ENCODE data around the gene NCAPD2.

Gene NCAPD2

GRCh38 chr12:6548556-6548955, 54.7 kb downstream of the NCAPD2 start:
- Histone ChIP-seq H3K27me3 (ENCODE audit: control insufficient read depth in 1 of 2, insufficient read depth in 2 of 2, low read length in 2 of 2) (no peaks in the 10 kb centered on the region), H3K27ac (ENCODE audit: low read depth, low read length) (peak overlapping the region; percentile 37), H3K9ac (ENCODE audit: low read length) (no peak overlapping the region), H3K36me3 (ENCODE audit: insufficient read depth, low read length) (peaks cover 55% of the 10 kb centered on the region), H3K4me1 (ENCODE audit: insufficient read depth, low read length) (peaks cover 52% of the 10 kb centered on the region), H3K4me3 (ENCODE audit: low read depth in 1 of 2, low read length in 2 of 2) (no peak overlapping the region), H3K9me3 (ENCODE audit: low read length) (no peaks in the 10 kb centered on the region)

GRCh38 chr12:6548966-6549683, 55.2 kb downstream of the NCAPD2 start:
- H3K9ac ChIP-seq (ENCODE audit: low read length): no peak overlapping the region
- H3K36me3 ChIP-seq (ENCODE audit: insufficient read depth, low read length): peaks cover 54% of the 10 kb centered on the region

GRCh38 chr12:6549684-6550151, 55.8 kb downstream of the NCAPD2 start:
- Histone ChIP-seq H3K27me3 (ENCODE audit: control insufficient read depth in 1 of 2, insufficient read depth in 2 of 2, low read length in 2 of 2) (no peaks in the 10 kb centered on the region), H3K36me3 (ENCODE audit: insufficient read depth, low read length) (peaks cover 48% of the 10 kb centered on the region), H3K4me3 (ENCODE audit: low read depth in 1 of 2, low read length in 2 of 2) (no peak overlapping the region), H3K9ac (ENCODE audit: low read length) (no peak overlapping the region), H3K27ac (ENCODE audit: low read depth, low read length) (peak overlapping the region; percentile 87), H3K9me3 (ENCODE audit: low read length) (no peaks in the 10 kb centered on the region), H3K4me1 (ENCODE audit: insufficient read depth, low read length) (peaks cover 64% of the 10 kb centered on the region)

More at GRCh38 chr12:6548966-6549683, 55.2 kb downstream of the NCAPD2 start:
- Histone ChIP-seq H3K4me3 (ENCODE audit: low read depth in 1 of 2, low read length in 2 of 2) (no peak overlapping the region), H3K9me3 (ENCODE audit: low read length) (no peaks in the 10 kb centered on the region), H3K4me1 (ENCODE audit: insufficient read depth, low read length) (peaks cover 58% of the 10 kb centered on the region), H3K27ac (ENCODE audit: low read depth, low read length) (peak overlapping the region; percentile 37), H3K27me3 (ENCODE audit: control insufficient read depth in 1 of 2, insufficient read depth in 2 of 2, low read length in 2 of 2) (no peaks in the 10 kb centered on the region)

GRCh38 chr12:6550294-6551062, 56.6 kb downstream of the NCAPD2 start:
- Histone ChIP-seq H3K27me3 (ENCODE audit: control insufficient read depth in 1 of 2, insufficient read depth in 2 of 2, low read length in 2 of 2) (no peaks in the 10 kb centered on the region), H3K27ac (ENCODE audit: low read depth, low read length) (peak overlapping the region; percentile 87), H3K9me3 (ENCODE audit: low read length) (no peaks in the 10 kb centered on the region), H3K4me3 (ENCODE audit: low read depth in 1 of 2, low read length in 2 of 2) (no peak overlapping the region), H3K36me3 (ENCODE audit: insufficient read depth, low read length) (peaks cover 47% of the 10 kb centered on the region), H3K9ac (ENCODE audit: low read length) (peak overlapping the region; percentile 79), H3K4me1 (ENCODE audit: insufficient read depth, low read length) (peaks cover 66% of the 10 kb centered on the region)

- Histone ChIP-seq H3K27ac (ENCODE audit: low read depth, low read length) (peak overlapping the region; percentile 87), H3K4me3 (ENCODE audit: low read depth in 1 of 2, low read length in 2 of 2) (peak overlapping the region; percentile 29 to 39), H3K36me3 (ENCODE audit: insufficient read depth, low read length) (peaks cover 41% of the 10 kb centered on the region), H3K9me3 (ENCODE audit: low read length) (no peaks in the 10 kb centered on the region), H3K4me1 (ENCODE audit: insufficient read depth, low read length) (peaks cover 66% of the 10 kb centered on the region), H3K27me3 (ENCODE audit: control insufficient read depth in 1 of 2, insufficient read depth in 2 of 2, low read length in 2 of 2) (no peaks in the 10 kb centered on the region), H3K9ac (ENCODE audit: low read length) (peak overlapping the region; percentile 79)
Measured at GRCh38 chr12:6551063-6551461, 57.2 kb downstream of the NCAPD2 start.

- H3K4me1 ChIP-seq (ENCODE audit: insufficient read depth, low read length): peaks cover 66% of the 10 kb centered on the region
- H3K9ac ChIP-seq (ENCODE audit: low read length): peak overlapping the region; percentile 79
- no peaks in the 10 kb centered on the region for H3K9me3 ChIP-seq (ENCODE audit: low read length)
- H3K27me3 ChIP-seq (ENCODE audit: control insufficient read depth in 1 of 2, insufficient read depth in 2 of 2, low read length in 2 of 2): no peaks in the 10 kb centered on the region
- peaks cover 40% of the 10 kb centered on the region for H3K36me3 ChIP-seq (ENCODE audit: insufficient read depth, low read length)
- peak overlapping the region; percentile 29 to 39 for H3K4me3 ChIP-seq (ENCODE audit: low read depth in 1 of 2, low read length in 2 of 2)
- peak overlapping the region; percentile 87 for H3K27ac ChIP-seq (ENCODE audit: low read depth, low read length)
Measured at GRCh38 chr12:6551496-6552139, 57.7 kb downstream of the NCAPD2 start.

DNA sequence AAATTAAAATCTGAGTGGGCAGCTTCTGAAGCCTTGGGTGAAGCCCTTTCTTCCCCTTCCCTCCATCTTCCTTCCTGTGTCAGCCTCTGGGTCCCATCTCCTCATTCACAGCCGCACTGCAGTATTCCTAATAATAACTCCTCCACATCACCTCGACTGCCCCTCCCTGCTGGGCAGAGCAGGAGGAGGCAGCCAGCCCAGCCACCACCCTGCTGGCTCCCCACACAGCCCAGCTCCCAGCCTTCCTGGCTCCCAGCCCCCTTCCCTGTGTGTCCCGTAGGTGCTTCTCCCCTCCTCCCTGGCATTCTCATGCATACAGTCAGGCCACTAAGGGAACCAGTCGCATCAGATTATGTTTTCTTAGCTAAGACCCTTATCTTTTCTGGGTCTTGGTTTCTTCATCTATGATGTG, 58.2 kb downstream of the NCAPD2 start:
- Histone ChIP-seq H3K4me3 (ENCODE audit: low read depth in 1 of 2, low read length in 2 of 2) (peak overlapping the region in 1 of 2 donors; percentile 29), H3K9me3 (ENCODE audit: low read length) (no peaks in the 10 kb centered on the region), H3K27ac (ENCODE audit: low read depth, low read length) (peak overlapping the region; percentile 87), H3K4me1 (ENCODE audit: insufficient read depth, low read length) (peaks cover 66% of the 10 kb centered on the region), H3K27me3 (ENCODE audit: control insufficient read depth in 1 of 2, insufficient read depth in 2 of 2, low read length in 2 of 2) (no peaks in the 10 kb centered on the region), H3K36me3 (ENCODE audit: insufficient read depth, low read length) (peaks cover 40% of the 10 kb centered on the region), H3K9ac (ENCODE audit: low read length) (peak overlapping the region; percentile 79)

GRCh38 chr12:6553051-6553868, 59.4 kb downstream of the NCAPD2 start:
- H3K4me3 ChIP-seq (ENCODE audit: low read depth in 1 of 2, low read length in 2 of 2): peak overlapping the region in 1 of 2 donors; percentile 3
- H3K27ac ChIP-seq (ENCODE audit: low read depth, low read length): peak overlapping the region; percentile 87
- H3K27me3 ChIP-seq (ENCODE audit: control insufficient read depth in 1 of 2, insufficient read depth in 2 of 2, low read length in 2 of 2): no peaks in the 10 kb centered on the region
- H3K9ac ChIP-seq (ENCODE audit: low read length): peak overlapping the region; percentile 79
- H3K4me1 ChIP-seq (ENCODE audit: insufficient read depth, low read length): peaks cover 64% of the 10 kb centered on the region
- peaks cover 31% of the 10 kb centered on the region for H3K36me3 ChIP-seq (ENCODE audit: insufficient read depth, low read length)
- no peaks in the 10 kb centered on the region for H3K9me3 ChIP-seq (ENCODE audit: low read length)

GRCh38 chr12:6554168-6555017, 60.5 kb downstream of the NCAPD2 start:
- Histone ChIP-seq H3K27ac (ENCODE audit: low read depth, low read length) (peak overlapping the region; percentile 87), H3K36me3 (ENCODE audit: insufficient read depth, low read length) (peaks cover 21% of the 10 kb centered on the region), H3K4me1 (ENCODE audit: insufficient read depth, low read length) (peaks cover 55% of the 10 kb centered on the region), H3K9ac (ENCODE audit: low read length) (peak overlapping the region; percentile 70), H3K27me3 (ENCODE audit: control insufficient read depth in 1 of 2, insufficient read depth in 2 of 2, low read length in 2 of 2) (no peaks in the 10 kb centered on the region), H3K4me3 (ENCODE audit: low read depth in 1 of 2, low read length in 2 of 2) (peak overlapping the region; percentile 63 to 82), H3K9me3 (ENCODE audit: low read length) (no peaks in the 10 kb centered on the region)

DNA sequence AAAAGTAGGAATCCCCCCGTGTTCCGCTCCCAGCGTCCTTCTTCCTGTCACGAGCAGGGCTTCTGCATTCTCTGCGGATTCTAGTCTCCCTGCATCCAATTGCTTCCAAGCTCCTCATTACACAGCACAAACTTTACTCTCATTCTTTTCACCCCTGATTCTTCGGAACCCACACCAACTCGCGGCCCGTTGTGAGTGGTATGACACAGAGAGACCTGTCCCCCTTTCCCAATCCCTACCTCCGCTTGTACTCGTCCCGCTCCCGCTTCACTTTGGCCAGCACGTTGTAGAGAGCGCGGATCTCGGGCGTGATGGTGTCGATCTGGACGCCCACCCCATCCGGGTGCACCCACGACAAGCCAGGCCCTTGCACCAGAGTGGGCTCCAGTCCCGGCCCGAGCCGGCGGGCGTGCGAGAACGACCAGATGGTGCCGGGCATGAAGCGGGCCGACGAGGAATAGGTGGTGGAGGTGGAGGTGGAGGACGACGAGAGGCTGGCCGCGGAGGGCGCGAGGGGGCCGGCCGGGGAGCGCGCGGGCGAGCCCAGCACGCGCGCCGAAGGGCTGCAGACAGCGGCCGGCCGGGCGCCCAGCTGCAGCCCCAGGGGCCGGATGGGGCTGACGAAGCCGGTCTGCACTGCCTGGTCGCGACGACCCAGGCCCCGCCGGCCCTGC, 61.3 kb downstream of the NCAPD2 start:
- peak overlapping the region; percentile 70 for H3K9ac ChIP-seq (ENCODE audit: low read length)
- no peaks in the 10 kb centered on the region for H3K27me3 ChIP-seq (ENCODE audit: control insufficient read depth in 1 of 2, insufficient read depth in 2 of 2, low read length in 2 of 2)
- peaks cover 21% of the 10 kb centered on the region for H3K36me3 ChIP-seq (ENCODE audit: insufficient read depth, low read length)
- H3K9me3 ChIP-seq (ENCODE audit: low read length): no peaks in the 10 kb centered on the region
- peak overlapping the region; percentile 87 for H3K27ac ChIP-seq (ENCODE audit: low read depth, low read length)
- H3K4me1 ChIP-seq (ENCODE audit: insufficient read depth, low read length): peaks cover 48% of the 10 kb centered on the region
- H3K4me3 ChIP-seq (ENCODE audit: low read depth in 1 of 2, low read length in 2 of 2): peak overlapping the region; percentile 63 to 82

Data from muscle layer of colon (tissue), 2 donors.